Right forelimb (tissue), 1 donor: ENCODE measurements around the gene MYL6B.
"Not testable (repeated sequence)": the region's sequence is repeated elsewhere in the genome, so short reads cannot be mapped to it uniquely, and the experiment has no call there.

Source experiments
- DNase-seq: peaks from one replicate; pipeline ENCODE4 v3.0.0-alpha.2; 2018

The MYL6B gene

GRCh38 chr12:56186957-56187356 lies 34.6 kb downstream of the MYL6B start:
- DNase-seq = no peak

GRCh38 chr12:56188131-56188777 lies 35.9 kb downstream of the MYL6B start:
- DNase-seq = no peak

- DNase-seq = no peak
Observed at GRCh38 chr12:56188778-56189098, 36.4 kb downstream of the MYL6B start.

- peak; percentile 92 for DNase-seq
Observed at GRCh38 chr12:56189099-56189917, 36.9 kb downstream of the MYL6B start, which contains the start of gene SMARCC2. SMARCC2 (minus strand) TSS chr12:56189483; CDS start chr12:56189461, 22 bp downstream.

- DNase-seq = peak; percentile 97
Observed at GRCh38 chr12:56189918-56190694, 37.7 kb downstream of the MYL6B start.

GRCh38 chr12:56190695-56191155 lies 38.3 kb downstream of the MYL6B start:
- no peak for DNase-seq

GRCh38 chr12:56192582-56192981 lies 40.2 kb downstream of the MYL6B start:
- no peak for DNase-seq

GRCh38 chr12:56193025-56193578 lies 40.7 kb downstream of the MYL6B start:
- peak; percentile 71 for DNase-seq

- DNase-seq = not testable (repeated sequence)
Observed at GRCh38 chr12:56196818-56197550, 44.6 kb downstream of the MYL6B start.

GRCh38 chr12:56197921-56198635 lies 45.7 kb downstream of the MYL6B start:
- DNase-seq = no peak

GRCh38 chr12:56198836-56199235 lies 46.4 kb downstream of the MYL6B start:
- DNase-seq = no peak

GRCh38 chr12:56202366-56202765 lies 50.0 kb downstream of the MYL6B start:
- no peak for DNase-seq

GRCh38 chr12:56202838-56203237 lies 50.5 kb downstream of the MYL6B start:
- DNase-seq = no peak

GRCh38 chr12:56204275-56204674 lies 51.9 kb downstream of the MYL6B start:
- DNase-seq = no peak

- DNase-seq = no peak
Observed at GRCh38 chr12:56205445-56205844, 53.1 kb downstream of the MYL6B start.

- no peak for DNase-seq
Observed at GRCh38 chr12:56206452-56207166, 54.2 kb downstream of the MYL6B start.
